Esophagus squamous epithelium (tissue), 5 donors: ENCODE measurements around the gene SOX1. TPM values are rescaled to one million over a fixed set of nuclear protein-coding genes. Genes with fewer than 3 reads are reported as not detected.

Experiments used
- DNase-seq: peaks from one replicate; lab custom pipeline; 2025; lab: John Stamatoyannopoulos, UW
- H3K27ac ChIP-seq, 4 donors: fragments of 200-600 bp; sonication (generic); one replicate each; pipeline ENCODE4 v1.5.1; 2016 to 2019; ENCODE audit warnings: mild to moderate bottlenecking in 1 of 4
- H3K27me3 ChIP-seq, 4 donors: fragments of 200-600 bp; sonication (generic); 1 replicate in 3 of 4; 2 replicates in 1 of 4; pipeline versions ENCODE4 v1.5.1 to v1.6.0; 2017 to 2021; ENCODE audit warnings: antibody characterized with exemption in 1 of 4
- H3K36me3 ChIP-seq, 3 donors: fragments of 200-600 bp; sonication (generic); one replicate each; pipeline ENCODE4 v1.5.1; 2016 to 2019
- H3K4me1 ChIP-seq, 3 donors: fragments of 200-600 bp; sonication (generic); one replicate each; pipeline ENCODE4 v1.5.1; 2017 to 2019
- H3K4me3 ChIP-seq, 4 donors: fragments of 200-600 bp; sonication (generic); 1 replicate in 3 of 4; 2 replicates in 1 of 4; pipeline ENCODE4 v1.5.1; 2016 to 2019; ENCODE audit warnings: mild to moderate bottlenecking in 2 of 4, moderate library complexity in 1 of 4
- H3K9me3 ChIP-seq, 3 donors: fragments of 200-600 bp; sonication (generic); one replicate each; pipeline ENCODE4 v1.5.1; 2016 to 2019
- CTCF ChIP-seq, 6 experiments: fragments of 450-650 bp in 4 of 6; fragments of 200-600 bp in 2 of 6; sonication (generic) in 2 of 6; IDR thresholded peaks; one replicate each; pipeline ENCODE4 v1.5.1; 2016 to 2019; ENCODE audit warnings: antibody characterized with exemption in 6 of 6, mild to moderate bottlenecking in 4 of 6, moderate library complexity in 4 of 6
- POLR2A ChIP-seq, 4 donors: fragments of 450-650 bp; IDR thresholded peaks; one replicate each; pipeline ENCODE4 v1.6.1; 2017; ENCODE audit warnings: antibody characterized with exemption in 4 of 4, mild to moderate bottlenecking in 4 of 4, moderate library complexity in 3 of 4
- WGBS, 2 donors: methylation state at CpG; one replicate each; pipeline ENCODE4 v1.1.5; 2018; 5-methylcytosine and 5-hydroxymethylcytosine counted together
- intact Hi-C: fragments of 100-400 bp; cut with DNase I; formaldehyde crosslinking; loops from one replicate; pipeline ENCODE4 v1.15.0; 2022
- total RNA-seq, 4 donors: library from RNA; depleted of rRNA; stranded (reverse); fragments of >200 nt; gene quantifications; one replicate each; pipeline ENCODE4 v1.1.0, GENCODE V29; 2016
- donor health status: DM: yes; HTN: yes; CAD: no.

The SOX1 gene
- total RNA-seq, 4 donors from 2014 or later, result 0.19 TPM; not detected in 3

- Histone ChIP-seq H3K36me3 (no peaks in the 10 kb centered on the region), H3K4me1 (peaks cover 0 to 28% (median 0%) of the 10 kb centered on the region in 3 donors), H3K27me3 (peaks cover 18 to 100% (median 29%) of the 10 kb centered on the region in 4 donors), H3K9me3 (no peaks in the 10 kb centered on the region), H3K4me3 (no peak overlapping the region), H3K27ac (no peak overlapping the region)
- intact Hi-C loops, result no loop called here
- 14 to 16% methylated on average over 17 of the region's 36 CpGs for WGBS, 2 donors
- DNase-seq, result no peak
- no peak for TF ChIP-seq CTCF (IDR thresholded peaks at IDR 0.05)
- TF ChIP-seq POLR2A (IDR thresholded peaks at IDR 0.05), result no peak
Measured at GRCh38 chr13:112106478-112107141, 39.7 kb downstream of the SOX1 start.

GRCh38 chr13:112107289-112107688, 40.3 kb downstream of the SOX1 start:
- no peak for DNase-seq
- TF ChIP-seq POLR2A (IDR thresholded peaks at IDR 0.05) (no peak), CTCF (IDR thresholded peaks at IDR 0.05) (no peak)
- H3K27ac ChIP-seq, result no peak overlapping the region
- intact Hi-C loops, result no loop called here
- no peak overlapping the region for H3K4me3 ChIP-seq
- H3K36me3 ChIP-seq, result no peaks in the 10 kb centered on the region
- peaks cover 0 to 28% (median 0%) of the 10 kb centered on the region in 3 donors for H3K4me1 ChIP-seq
- WGBS, 2 donors, result 14% methylated on average over 1 of the region's 18 CpGs; no CpG with 5 or more reads in 1 of the 2 donors
- no peaks in the 10 kb centered on the region for H3K9me3 ChIP-seq
- H3K27me3 ChIP-seq, result peaks cover 18 to 100% (median 29%) of the 10 kb centered on the region in 4 donors

GRCh38 chr13:112110479-112110878, 43.5 kb downstream of the SOX1 start:
- no peak for DNase-seq
- peaks cover 0 to 7% (median 0%) of the 10 kb centered on the region in 3 donors for H3K4me1 ChIP-seq
- intact Hi-C loops, result no loop called here

GRCh38 chr13:112111239-112111857, 44.4 kb downstream of the SOX1 start:
- TF ChIP-seq CTCF (IDR thresholded peaks at IDR 0.05), result no peak
- no peak for TF ChIP-seq POLR2A (IDR thresholded peaks at IDR 0.05)
- Histone ChIP-seq H3K4me1 (no peaks in the 10 kb centered on the region), H3K27ac (no peak overlapping the region), H3K36me3 (no peaks in the 10 kb centered on the region), H3K27me3 (peaks cover 0 to 95% (median 8%) of the 10 kb centered on the region in 4 donors), H3K4me3 (no peak overlapping the region), H3K9me3 (no peaks in the 10 kb centered on the region)
- intact Hi-C loops, result no loop called here
- no peak for DNase-seq
- 32 to 52% methylated on average over 8 to 10 of the region's 10 CpGs for WGBS, 2 donors

More at GRCh38 chr13:112110479-112110878, 43.5 kb downstream of the SOX1 start:
- Histone ChIP-seq H3K27ac (no peak overlapping the region), H3K9me3 (no peaks in the 10 kb centered on the region), H3K36me3 (no peaks in the 10 kb centered on the region), H3K27me3 (peaks cover under 1 to 96% (median 14%) of the 10 kb centered on the region in 4 donors), H3K4me3 (no peak overlapping the region)
- TF ChIP-seq CTCF (IDR thresholded peaks at IDR 0.05), result no peak
- no peak for TF ChIP-seq POLR2A (IDR thresholded peaks at IDR 0.05)
